CD4-positive, alpha-beta T cell treated with Interleukin-2 at 100 ng/mL for 4 hours (primary cell): ENCODE measurements around the gene PEX3.
"Not testable (repeated sequence)": the region's sequence is repeated elsewhere in the genome, so short reads cannot be mapped to it uniquely, and the experiment has no call there.

Source experiments
- DNase-seq: peaks from one replicate; pipeline ENCODE4 v3.0.0-alpha.2; 2020; ENCODE audit warnings: low spot score

PEX3 gene

DNA sequence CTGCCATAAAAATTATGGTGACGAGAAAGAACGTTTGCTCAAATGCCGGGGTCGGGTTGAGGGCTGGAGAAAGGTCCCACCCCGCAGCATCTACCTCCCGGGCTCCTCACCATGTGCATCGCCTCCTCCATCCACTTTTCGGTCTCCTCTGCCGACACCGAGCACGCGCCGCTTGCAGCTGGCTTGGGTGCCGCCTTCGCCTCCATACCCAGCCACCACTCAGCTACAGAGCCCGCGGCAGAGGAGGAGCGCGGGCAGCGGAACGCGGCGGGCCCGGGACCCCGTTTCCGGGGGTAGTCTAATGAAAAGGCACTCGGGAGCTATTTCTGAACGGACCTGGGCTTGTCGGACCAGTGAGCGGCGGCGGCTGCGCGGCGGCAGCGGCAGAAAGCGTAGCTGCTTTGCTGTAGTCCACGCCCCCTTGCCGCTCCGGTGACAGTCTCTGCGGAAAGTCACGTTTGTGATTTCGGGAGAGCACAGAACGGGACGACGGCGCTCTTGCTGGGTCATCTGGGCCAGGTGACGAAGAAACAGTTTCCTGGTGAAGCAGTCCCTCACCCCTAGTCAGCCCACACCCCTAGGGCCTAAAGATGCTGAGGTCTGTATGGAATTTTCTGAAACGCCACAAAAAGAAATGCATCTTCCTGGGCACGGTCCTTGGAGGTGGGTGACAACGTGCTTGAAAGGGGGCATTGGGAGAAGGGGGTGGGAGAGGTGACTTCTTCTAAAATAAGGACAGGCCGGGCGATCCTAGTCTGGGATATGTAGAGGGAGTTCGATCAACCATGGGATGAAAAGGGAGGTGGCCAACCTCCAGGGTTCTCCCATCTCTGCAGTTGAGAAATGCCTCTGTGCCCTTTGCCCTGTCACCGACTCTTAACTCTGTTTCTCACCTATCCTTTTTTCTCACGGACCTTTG lies at the start of gene PEX3, which contains the start of gene ADAT2:
Gene PEX3, plus strand, starts transcription at position 353 of the 919 bp plus-strand sequence. Its CDS starts 238 bp downstream, at position 591.
Gene ADAT2, minus strand, starts transcription at position 243 of the 919 bp plus-strand sequence. Its CDS starts 37 bp downstream, at position 206.
- DNase-seq, result peak; percentile 95

- DNase-seq, result no peak
These were observed 49.5 kb upstream of the PEX3 start for GRCh38 chr6:143401068-143401446.

GRCh38 chr6:143401636-143402370 lies 48.8 kb upstream of the PEX3 start:
- no peak for DNase-seq

GRCh38 chr6:143402721-143403336 lies 47.8 kb upstream of the PEX3 start:
- no peak for DNase-seq

DNA sequence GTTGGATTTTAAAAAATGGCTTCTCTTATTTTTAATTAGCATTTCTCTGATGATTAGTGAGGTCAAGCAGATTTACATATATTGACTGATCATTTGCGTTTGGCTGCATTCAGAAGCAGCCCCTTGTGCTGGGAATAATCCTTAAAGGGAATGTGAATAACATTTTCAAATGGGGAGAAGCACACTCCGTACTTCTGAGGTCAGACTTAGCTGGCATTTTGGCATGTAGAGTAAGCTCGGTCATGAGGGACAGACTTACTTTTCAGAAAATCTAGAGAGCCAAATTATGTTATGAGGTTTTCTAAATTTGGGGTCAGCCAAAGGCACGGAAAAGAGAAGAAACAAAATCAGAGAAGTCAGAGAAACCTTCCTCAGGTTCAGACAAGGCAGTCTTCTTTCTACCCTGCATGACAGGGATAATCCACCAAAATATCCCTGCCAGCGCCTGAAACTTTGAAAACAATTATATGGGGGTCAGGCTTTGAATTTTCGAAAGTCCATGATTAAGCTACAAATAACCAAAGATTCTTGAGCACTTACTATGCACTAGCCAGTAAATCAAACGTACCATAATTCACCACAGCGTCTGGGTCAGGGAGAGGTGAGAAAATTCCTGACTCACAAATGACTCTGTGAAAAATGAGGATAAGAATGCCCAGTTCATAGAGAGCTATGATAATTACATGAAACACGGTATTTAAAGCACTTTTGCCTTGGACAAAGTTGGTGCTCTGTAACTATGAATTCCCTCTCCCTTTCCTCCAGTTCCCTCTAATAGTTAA lies 45.0 kb upstream of the PEX3 start:
- DNase-seq, result no peak

- DNase-seq, result no peak
These were observed 43.9 kb upstream of the PEX3 start for GRCh38 chr6:143406673-143407072.

GRCh38 chr6:143408151-143408786 lies 42.3 kb upstream of the PEX3 start:
- no peak for DNase-seq

GRCh38 chr6:143408787-143409162 lies 41.8 kb upstream of the PEX3 start:
- DNase-seq, result no peak

DNA sequence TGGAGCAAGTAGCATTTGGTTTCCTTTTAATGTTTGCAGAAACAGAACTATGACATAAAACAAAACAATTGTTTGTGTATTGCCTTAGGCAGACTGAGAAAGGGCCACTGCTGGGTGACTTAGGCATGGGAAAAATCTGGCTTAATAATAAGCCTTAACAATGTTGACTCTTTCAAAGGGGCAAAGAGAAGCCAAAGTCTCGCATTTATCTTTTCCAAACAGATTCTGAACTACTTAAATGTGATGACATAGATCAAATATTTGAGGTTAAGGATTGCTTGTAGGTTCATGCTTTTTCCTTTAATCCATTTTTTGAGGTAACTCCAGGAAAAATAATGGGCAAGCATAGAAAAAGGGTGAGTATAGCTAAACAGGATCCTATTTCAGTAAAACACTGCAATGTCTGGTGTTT lies 39.7 kb upstream of the PEX3 start:
- no peak for DNase-seq

- DNase-seq, result no peak
These were observed 35.8 kb upstream of the PEX3 start for GRCh38 chr6:143414769-143415168.

DNA sequence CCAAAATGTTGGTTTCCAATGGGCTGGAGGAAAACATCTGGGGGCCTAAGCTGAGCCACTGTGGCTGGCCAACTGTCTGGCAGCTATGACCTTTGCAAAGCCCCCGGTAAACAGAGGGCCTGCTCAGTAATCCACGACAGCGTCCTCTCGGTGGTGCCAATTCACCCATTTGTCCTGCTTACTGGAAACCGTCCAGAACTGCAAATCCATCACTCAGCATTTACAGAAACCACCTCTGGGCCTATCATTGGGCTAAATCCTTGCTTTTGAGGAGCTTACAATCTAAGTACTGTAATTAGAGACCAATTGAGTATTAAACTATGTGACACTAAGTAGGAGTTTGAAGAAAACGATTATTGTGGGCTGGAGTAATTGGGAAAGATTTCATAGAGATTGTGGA lies 31.1 kb upstream of the PEX3 start:
- no peak for DNase-seq

- DNase-seq, result no peak
These were observed 24.6 kb upstream of the PEX3 start for GRCh38 chr6:143426026-143426425.

- peak; percentile 73 for DNase-seq
These were observed 23.3 kb upstream of the PEX3 start for GRCh38 chr6:143427109-143427817.

DNA sequence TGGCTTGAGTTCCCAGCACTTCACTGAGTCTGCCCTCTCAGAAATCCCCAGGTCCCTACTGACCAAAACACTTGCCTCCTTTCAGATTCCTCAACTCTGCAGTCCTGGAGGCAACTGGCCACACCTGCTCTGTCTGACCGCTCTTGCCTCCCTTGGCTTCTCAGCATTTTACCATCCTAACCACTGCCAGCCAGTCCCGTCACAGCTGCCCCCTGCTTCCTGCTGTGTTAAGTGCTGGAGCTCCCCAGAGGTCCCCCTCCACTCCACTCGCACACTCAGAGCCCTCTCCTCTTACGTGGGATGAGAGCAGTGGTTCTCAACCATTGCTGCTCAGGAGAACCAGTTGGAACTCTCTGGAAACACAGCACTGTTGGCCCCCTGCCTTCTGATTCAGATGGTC lies 20.6 kb upstream of the PEX3 start:
- DNase-seq, result no peak

GRCh38 chr6:143431226-143431625 lies 19.4 kb upstream of the PEX3 start:
- DNase-seq, result no peak

- no peak for DNase-seq
These were observed 18.0 kb upstream of the PEX3 start for GRCh38 chr6:143432588-143432987.

DNA sequence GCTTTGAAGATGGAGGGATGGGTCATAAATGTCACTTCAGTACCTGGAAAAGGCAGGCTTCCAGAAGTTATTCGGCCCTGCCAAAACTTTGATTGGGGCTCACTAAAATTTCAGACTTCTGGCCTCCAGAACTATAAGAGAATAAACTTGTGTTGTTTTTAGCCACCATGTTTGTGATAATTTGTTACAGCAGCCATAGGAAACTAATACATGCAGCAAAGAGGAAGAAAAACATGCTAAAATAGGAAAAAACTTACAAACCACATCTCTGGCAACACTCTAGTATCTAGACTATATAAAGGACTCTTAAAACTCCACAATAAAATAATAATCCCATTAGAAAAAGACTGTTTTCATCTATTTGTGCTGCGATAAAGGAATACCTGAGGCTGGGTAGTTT lies 9.6 kb upstream of the PEX3 start:
- no peak for DNase-seq

DNA sequence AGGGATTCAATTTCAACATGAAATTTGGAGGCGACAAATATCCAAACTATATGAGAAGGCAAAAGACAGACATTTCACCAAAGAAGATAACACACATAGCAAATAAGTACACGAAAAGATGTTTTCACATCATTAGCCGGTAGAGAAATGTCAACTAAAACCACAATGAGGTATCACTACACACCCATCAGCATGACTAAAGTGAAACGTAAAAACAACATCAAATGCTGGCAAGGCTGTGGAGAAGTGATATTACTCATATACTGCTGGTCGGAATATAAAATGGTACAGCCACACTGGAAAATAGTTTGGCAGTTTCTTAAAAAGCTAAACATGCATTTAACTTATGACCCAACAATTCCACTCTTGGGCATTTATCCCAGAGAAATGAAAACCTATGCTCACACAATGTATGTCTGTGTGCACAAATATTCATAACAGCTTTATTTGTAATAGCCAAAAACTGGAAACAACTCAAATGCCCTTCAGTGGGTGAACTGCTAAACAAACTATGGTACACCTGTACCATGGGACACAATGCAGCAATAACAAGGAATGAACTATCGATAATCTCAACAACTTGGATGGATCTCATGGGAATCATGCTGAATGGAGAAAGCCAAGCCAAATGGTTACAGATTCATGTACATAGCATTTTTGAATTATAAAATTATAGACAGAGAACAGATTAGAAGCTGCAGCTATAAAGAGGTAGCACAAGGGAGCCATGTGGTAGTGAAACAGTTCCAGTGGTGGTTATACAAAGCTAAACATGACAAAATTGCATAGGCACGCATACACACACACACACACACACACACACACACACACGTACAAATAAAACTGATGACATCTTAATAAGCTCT lies 8.7 kb upstream of the PEX3 start:
- peak; percentile 26 for DNase-seq

DNA sequence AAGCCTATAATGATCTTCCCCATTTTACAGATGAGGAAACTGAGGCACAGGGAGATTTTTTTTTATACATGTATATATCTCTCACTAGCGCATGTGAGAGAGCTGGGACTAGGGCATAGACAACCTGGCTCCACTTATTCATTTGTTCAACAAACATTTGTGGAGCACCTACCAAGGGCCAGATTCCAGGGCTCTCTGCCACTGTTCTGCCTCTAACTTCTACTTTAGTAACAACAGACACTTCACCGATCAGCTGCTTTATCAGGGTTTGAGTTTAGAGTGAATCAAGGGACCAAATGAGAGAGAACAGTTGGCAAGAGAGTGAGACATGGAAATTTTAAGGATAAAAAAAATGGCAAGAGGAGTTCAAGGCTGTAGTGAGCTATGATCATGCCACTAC lies 7.5 kb upstream of the PEX3 start:
- no peak for DNase-seq

GRCh38 chr6:143447865-143448264 lies 2.7 kb upstream of the PEX3 start:
- DNase-seq, result not testable (repeated sequence)
